Testis (tissue), 5 donors: Measurements from ENCODE around the gene PPP1R14D. TPM values are rescaled to one million over a fixed set of nuclear protein-coding genes. Genes with fewer than 3 reads are reported as not detected.

ENCODE experiments used
- DNase-seq: peaks from one replicate; pipeline ENCODE4 v3.0.0-alpha.2; 2019
- H3K27ac ChIP-seq, 2 donors: fragments of 200-600 bp; sonication (generic); one replicate each; pipeline ENCODE4 v1.5.1; 2019
- H3K27me3 ChIP-seq: fragments of 200-600 bp; sonication (generic); one replicate; pipeline ENCODE4 v1.5.1; 2019
- H3K36me3 ChIP-seq: fragments of 200-600 bp; sonication (generic); one replicate; pipeline ENCODE4 v1.5.1; 2017; ENCODE audit warnings: low read depth; ENCODE audit errors: missing control alignments
- H3K4me1 ChIP-seq: fragments of 200-600 bp; sonication (generic); one replicate; pipeline ENCODE4 v1.5.1; 2019
- H3K4me3 ChIP-seq, 2 donors: fragments of 200-600 bp; sonication (generic); one replicate each; pipeline ENCODE4 v1.5.1; 2017 to 2019
- H3K9me3 ChIP-seq: fragments of 200-600 bp; sonication (generic); one replicate; pipeline ENCODE4 v1.5.1; 2017
- CTCF ChIP-seq, 3 experiments: fragments of 450-650 bp in 2 of 3; fragments of 200-600 bp in 1 of 3; sonication (generic) in 1 of 3; IDR thresholded peaks; one replicate each; pipeline ENCODE4 v1.5.1; 2016 to 2019; ENCODE audit warnings: antibody characterized with exemption in 3 of 3, mild to moderate bottlenecking in 2 of 3, moderate library complexity in 1 of 3
- POLR2A ChIP-seq: fragments of 450-650 bp; IDR thresholded peaks from one replicate; pipeline ENCODE4 v1.6.1; 2017; ENCODE audit warnings: antibody characterized with exemption, mild to moderate bottlenecking, moderate library complexity
- WGBS, 2 donors: methylation state at CpG; one replicate each; pipeline ENCODE4 v1.1.5; 2018; 5-methylcytosine and 5-hydroxymethylcytosine counted together
- intact Hi-C: fragments of 100-400 bp; cut with DNase I; formaldehyde crosslinking; loops from one replicate; pipeline ENCODE4 v1.15.1; 2023; ENCODE audit warnings: low total_unique reads
- long read RNA-seq, 2 donors: transcript quantifications; one replicate each; lab custom pipeline, GENCODE V29; 2026
- polyA plus RNA-seq: library from polyadenylated mRNA; stranded (reverse); fragments of 350-450 nt; fragmentation: Illumina TruSeq; extraction: RNeasy Lipid Tissue Mini Kit (QIAGEN cat#74804); gene quantifications from one replicate; pipeline ENCODE4 v1.2.3, GENCODE V29; 2014; ENCODE audit warnings: low read depth, low replicate concordance; ENCODE audit not compliant: insufficient read depth
- total RNA-seq, 2 donors: library from RNA; depleted of rRNA; stranded (reverse); fragments of >200 nt; gene quantifications; one replicate each; pipeline ENCODE4 v1.2.3, GENCODE V29; 2016

PPP1R14D gene
- under 1 TPM; 0.43 to 0.55 TPM for total RNA-seq
- polyA plus RNA-seq, result not detected
- long read RNA-seq, donor 1, result 0 reads
- long read RNA-seq, donor 2, result 0 reads

- H3K4me3 ChIP-seq, result no peak within 1 kb of the TSS
- DNase-seq, result no peak
- no peaks in the 10 kb centered on the region for H3K27me3 ChIP-seq
- TF ChIP-seq POLR2A (no peak), CTCF (IDR thresholded peaks at IDR 0.05) (no peak)
- intact Hi-C loops, result no loop called here
- WGBS, 2 donors, result 80 to 85% methylated on average over 4 to 6 of the region's 6 CpGs
- no peaks in the 10 kb centered on the region for H3K4me1 ChIP-seq
- no peak within 1 kb of the TSS for H3K27ac ChIP-seq
- no peaks in the 10 kb centered on the region for H3K36me3 ChIP-seq
- no peaks in the 10 kb centered on the region for H3K9me3 ChIP-seq
These were observed at the start of gene PPP1R14D for GRCh38 chr15:40828447-40829036. TSS of gene PPP1R14D (minus strand) at chr15:40828708. CDS start at chr15:40828641, 67 bp downstream.

GRCh38 chr15:40877694-40878093 is 49.2 kb upstream of the PPP1R14D start:
- no peak for TF ChIP-seq CTCF (IDR thresholded peaks at IDR 0.05)
- TF ChIP-seq POLR2A, result no peak
- Histone ChIP-seq H3K4me3 (no peak overlapping the region), H3K4me1 (no peaks in the 10 kb centered on the region), H3K27me3 (no peaks in the 10 kb centered on the region), H3K36me3 (no peaks in the 10 kb centered on the region), H3K27ac (no peak overlapping the region), H3K9me3 (no peaks in the 10 kb centered on the region)
- WGBS, 2 donors, result 58 to 74% methylated on average over 2 of the region's 2 CpGs
- DNase-seq, result no peak
- intact Hi-C loops, result no loop called here

- DNase-seq, result no peak
- 94% methylated on average over 6 of the region's 6 CpGs for WGBS, 2 donors
- Histone ChIP-seq H3K36me3 (no peaks in the 10 kb centered on the region), H3K4me3 (no peak overlapping the region), H3K9me3 (no peaks in the 10 kb centered on the region), H3K4me1 (no peaks in the 10 kb centered on the region), H3K27me3 (no peaks in the 10 kb centered on the region), H3K27ac (no peak overlapping the region)
- TF ChIP-seq CTCF (IDR thresholded peaks at IDR 0.05), result no peak
- no peak for TF ChIP-seq POLR2A
- intact Hi-C loops, result no loop called here
These were observed 47.7 kb upstream of the PPP1R14D start for GRCh38 chr15:40875991-40876730.

GRCh38 chr15:40873694-40874561 is 45.4 kb upstream of the PPP1R14D start, which contains the start of gene RHOV:
TSS of gene RHOV (minus strand) at chr15:40874234. CDS start at chr15:40874139, 95 bp downstream.
- 1% methylated on average over 27 to 54 of the region's 74 CpGs for WGBS, 2 donors
- intact Hi-C loops, result no loop called here
- peak within 1 kb of the TSS; percentile 51 to 55 for H3K4me3 ChIP-seq
- H3K9me3 ChIP-seq, result no peaks in the 10 kb centered on the region
- DNase-seq, result peak; percentile 68
- no peak within 1 kb of the TSS for H3K27ac ChIP-seq
- TF ChIP-seq CTCF (IDR thresholded peaks at IDR 0.05), result no peak
- no peak for TF ChIP-seq POLR2A
- no peaks in the 10 kb centered on the region for H3K27me3 ChIP-seq
- H3K4me1 ChIP-seq, result no peaks in the 10 kb centered on the region
- no peaks in the 10 kb centered on the region for H3K36me3 ChIP-seq
